HK-2 (cell line): ENCODE results near the gene OAS2.

ENCODE experiments used
- DNase-seq: peaks from one replicate; pipeline ENCODE4 v3.0.0-alpha.2; 2018; ENCODE audit not compliant: unreplicated experiment

Gene OAS2, protein sequence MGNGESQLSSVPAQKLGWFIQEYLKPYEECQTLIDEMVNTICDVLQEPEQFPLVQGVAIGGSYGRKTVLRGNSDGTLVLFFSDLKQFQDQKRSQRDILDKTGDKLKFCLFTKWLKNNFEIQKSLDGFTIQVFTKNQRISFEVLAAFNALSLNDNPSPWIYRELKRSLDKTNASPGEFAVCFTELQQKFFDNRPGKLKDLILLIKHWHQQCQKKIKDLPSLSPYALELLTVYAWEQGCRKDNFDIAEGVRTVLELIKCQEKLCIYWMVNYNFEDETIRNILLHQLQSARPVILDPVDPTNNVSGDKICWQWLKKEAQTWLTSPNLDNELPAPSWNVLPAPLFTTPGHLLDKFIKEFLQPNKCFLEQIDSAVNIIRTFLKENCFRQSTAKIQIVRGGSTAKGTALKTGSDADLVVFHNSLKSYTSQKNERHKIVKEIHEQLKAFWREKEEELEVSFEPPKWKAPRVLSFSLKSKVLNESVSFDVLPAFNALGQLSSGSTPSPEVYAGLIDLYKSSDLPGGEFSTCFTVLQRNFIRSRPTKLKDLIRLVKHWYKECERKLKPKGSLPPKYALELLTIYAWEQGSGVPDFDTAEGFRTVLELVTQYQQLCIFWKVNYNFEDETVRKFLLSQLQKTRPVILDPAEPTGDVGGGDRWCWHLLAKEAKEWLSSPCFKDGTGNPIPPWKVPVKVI

DNA sequence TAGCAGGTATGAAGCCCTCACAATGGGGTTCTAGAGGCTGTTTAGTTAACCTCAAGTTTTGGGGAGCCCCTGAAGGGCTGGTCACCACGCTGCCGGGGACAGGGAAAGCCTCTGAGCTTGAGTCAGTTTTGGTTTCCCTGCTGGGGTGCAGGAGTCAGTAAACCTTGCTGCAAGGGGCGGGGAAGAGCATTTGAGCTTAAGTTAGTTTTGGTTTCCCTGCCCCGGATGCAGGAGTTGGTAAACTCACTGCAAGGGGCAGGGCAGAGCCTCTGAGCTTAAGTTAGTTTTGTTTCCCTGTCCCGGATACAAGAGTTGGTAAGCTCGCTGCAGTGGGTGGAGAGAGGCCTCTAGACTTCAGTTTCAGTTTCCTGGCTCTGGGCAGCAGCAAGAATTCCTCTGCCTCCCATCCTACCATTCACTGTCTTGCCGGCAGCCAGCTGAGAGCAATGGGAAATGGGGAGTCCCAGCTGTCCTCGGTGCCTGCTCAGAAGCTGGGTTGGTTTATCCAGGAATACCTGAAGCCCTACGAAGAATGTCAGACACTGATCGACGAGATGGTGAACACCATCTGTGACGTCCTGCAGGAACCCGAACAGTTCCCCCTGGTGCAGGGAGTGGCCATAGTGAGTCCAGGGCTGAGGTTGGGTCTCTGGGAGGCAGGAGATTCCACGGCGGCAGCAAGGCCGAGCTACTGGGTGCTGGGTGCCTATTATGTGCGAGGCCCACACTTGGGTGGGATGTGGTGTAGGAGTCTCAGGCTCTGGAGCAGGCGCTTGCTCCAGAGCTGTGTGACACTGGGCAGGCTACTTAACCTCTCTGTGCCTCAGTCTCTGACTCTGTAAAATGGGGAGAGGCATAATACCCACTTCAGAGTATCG is at the start of gene OAS2:
Gene OAS2, plus strand, starts transcription at position 357 of the 878 bp plus-strand sequence. Its CDS starts 90 bp downstream, at position 447.
- DNase-seq, result no peak

DNA sequence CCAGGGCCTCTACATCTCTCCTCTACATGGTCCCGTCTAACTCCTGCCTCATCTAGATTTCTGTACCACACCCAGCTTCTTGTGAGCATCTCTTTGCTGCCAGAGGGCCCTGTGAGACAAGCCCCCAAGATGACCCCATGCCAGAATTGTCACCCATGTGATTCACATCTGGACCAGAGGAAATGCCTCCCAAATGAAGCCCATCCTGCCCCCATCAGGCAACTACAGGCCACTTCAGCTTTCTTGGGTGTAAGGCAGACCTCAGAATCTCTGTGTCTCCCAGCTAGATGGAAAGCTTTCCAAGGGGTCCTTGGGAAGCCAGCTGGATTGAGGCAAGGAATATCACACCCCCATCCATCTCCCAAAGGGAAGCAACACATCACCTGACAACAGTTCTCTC is 49.3 kb upstream of the OAS2 start:
- DNase-seq, result no peak

DNA sequence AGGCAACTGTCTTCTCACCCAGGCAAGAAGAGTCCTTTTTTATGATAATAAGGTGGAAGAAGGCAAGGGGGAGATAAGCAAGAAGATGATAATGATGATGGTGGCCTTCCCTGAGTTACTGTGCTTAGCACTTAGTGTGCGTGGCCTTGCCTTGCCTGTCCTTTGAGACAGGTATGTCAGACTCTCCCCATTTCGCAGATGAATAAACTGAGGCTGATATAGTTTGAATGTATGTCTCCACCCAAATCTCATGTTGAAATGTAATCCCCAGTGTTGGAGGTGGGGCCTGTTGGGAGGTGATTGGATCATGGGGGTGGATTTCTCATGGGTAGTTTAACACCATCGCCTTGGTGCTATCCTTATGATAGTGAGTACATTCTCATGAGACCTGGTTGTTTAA is 48.6 kb upstream of the OAS2 start:
- no peak for DNase-seq

DNA sequence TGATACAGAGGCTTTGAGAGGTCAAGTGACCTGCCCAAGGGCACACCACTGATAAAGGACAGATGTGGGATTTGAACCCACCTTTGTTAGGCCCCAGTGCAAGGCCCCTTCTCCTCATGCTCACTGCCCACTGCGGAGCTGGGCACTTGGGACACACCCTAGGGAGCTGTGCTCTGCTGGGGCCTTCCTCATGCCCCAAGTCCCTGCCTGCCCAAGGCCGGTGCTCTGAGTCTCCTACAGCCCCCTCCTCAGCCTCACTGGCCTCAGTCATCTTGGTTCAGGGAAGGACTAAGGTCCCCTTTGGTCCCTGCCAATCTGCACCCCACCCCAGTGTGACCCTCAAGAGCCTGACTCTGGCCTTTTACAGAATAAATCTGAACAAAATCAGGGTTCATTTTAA is 48.0 kb upstream of the OAS2 start:
- no peak for DNase-seq

DNA sequence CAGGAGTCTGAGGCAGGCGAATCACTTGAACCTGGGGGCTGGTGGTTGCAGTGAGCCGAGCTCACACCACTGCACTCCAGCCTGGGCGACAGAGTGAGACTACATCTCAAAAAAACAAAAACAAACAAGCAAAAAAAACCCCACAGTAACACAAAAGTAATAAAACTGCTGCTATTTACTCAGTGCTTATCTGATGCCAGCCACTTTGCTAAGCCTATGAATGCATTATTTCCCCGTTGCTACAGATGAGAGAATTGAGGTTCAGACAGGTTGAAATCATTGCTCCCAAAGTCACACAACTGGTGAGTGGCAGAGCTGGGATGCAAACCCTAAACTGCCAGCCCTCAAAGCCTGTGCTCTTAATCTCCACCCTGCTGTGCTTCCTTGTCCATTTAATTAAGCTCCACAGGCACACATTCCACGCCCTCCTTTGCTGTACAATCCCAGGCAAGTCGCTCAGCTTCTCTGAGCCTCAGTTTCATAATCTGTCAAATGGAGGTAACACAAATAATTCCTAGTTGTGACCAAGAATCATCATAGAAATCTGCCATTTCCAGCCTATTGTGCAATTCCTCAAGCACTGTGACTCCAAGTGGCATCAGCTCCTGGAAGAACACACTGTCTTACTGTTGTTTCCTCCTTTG is 45.7 kb upstream of the OAS2 start:
- DNase-seq, result no peak

DNA sequence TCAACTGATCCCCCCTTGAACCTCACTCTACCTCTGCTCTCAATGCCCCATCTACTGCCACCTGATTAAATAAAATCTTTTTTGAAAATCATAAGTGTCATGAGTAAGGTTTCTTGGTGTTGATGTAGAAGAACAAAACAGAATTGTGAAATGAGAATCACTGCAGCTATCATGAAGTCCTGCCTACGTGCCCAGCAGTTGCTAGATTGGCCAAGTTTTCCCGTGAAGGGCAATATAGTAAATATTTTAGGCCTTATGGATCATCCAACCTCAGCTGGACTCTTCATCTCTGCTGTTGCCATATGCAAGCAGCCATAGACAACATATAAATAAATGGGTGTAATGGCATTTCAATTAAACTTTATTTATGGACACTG is 45.2 kb upstream of the OAS2 start:
- no peak for DNase-seq

DNA sequence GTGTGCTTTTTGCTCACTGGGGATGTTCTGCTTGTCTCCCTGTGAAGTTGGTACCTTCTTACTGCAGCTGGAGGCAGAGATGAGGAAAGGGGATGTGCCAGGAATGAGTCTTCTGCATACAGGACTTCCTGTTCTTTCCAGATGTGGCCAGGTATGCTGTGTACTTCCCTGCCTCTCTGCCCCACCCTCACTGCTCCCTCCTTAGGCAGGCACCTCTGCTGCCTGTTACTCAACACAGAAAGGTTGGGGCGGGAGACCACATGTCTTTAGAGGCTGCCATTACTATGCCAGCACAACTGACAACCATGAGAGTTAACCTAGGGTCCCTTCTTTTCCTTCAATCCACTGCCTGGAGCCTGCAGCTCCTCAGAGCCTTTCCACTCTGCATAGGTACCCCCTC is 42.1 kb upstream of the OAS2 start:
- DNase-seq, result no peak

DNA sequence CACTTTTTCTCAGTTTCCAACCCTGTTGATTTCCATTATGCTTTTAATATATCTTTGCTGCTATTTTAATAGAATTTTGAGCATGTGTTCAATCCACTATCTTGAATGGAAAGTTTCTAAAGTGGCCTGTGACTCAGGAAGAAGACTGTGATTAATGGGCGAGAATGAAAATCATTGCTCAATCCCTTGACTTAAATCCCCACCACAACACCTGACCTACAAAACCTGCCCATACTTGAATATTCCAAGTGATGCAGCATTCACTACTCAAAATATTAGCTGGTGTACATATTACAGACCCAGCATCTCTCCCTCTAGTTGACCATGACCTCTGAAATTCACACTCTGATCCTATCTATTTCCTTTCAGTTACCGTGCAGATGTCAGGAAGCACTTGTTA is 41.4 kb upstream of the OAS2 start:
- DNase-seq, result no peak

DNA sequence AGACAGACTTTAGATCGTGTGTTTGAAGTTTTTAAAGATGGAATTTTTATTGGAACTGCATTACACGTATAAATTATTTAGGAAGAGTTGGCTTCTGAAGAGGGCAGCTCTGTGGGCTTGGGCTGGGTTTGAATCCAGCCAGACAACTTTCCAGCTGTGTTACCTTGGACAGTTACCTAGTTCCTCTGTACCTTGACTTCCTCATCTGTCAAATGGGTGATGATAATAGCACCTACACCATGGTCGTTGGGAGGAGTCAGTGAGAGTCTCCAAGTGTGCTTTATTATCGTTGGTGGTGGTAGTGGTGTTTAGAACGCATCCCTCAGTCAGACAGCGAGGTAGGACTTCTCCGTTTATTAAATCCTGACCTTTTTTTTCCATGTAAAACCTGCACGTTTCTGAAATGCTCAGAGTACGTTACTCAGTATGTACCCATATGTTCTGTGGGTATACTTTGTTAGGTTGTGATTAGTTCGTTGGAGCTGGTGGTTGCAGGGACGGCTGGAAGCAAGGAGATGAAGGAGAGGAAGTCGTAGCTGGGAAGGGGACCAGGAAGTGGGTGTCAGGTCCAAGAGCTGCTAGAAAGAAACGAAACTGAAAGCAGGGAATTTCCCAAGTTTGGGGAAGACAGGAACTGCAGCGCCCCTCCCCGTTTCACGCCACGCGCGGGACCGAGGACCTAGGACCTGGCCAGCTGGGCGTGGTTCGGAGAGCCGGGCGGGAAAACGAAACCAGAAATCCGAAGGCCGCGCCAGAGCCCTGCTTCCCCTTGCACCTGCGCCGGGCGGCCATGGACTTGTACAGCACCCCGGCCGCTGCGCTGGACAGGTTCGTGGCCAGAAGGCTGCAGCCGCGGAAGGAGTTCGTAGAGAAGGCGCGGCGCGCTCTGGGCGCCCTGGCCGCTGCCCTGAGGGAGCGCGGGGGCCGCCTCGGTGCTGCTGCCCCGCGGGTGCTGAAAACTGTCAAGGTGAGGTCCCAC is 40.3 kb upstream of the OAS2 start, which contains the start of gene OAS3:
Gene OAS3, plus strand, starts transcription at position 734 of the 979 bp plus-strand sequence. Its CDS starts 57 bp downstream, at position 791.
- peak; percentile 78 for DNase-seq

DNA sequence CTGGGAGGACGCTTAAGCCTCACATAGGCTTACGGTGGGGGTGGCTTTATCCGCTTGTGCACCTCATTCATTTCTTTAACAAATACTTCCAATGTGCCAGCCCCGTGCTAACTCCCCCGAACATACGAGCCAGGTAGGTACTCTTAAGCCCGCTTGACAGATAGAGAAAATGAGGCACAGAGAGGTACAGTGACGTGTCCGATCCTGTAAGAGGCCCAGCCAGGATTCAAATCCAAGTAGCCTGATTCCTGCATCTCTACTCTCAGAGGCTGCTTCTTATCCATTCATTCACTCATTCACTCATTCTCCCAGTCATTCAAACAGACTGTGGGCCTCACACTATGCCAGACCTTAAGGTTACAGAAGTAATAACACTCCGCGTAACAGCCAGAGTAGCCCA is 39.6 kb upstream of the OAS2 start:
- DNase-seq, result no peak

DNA sequence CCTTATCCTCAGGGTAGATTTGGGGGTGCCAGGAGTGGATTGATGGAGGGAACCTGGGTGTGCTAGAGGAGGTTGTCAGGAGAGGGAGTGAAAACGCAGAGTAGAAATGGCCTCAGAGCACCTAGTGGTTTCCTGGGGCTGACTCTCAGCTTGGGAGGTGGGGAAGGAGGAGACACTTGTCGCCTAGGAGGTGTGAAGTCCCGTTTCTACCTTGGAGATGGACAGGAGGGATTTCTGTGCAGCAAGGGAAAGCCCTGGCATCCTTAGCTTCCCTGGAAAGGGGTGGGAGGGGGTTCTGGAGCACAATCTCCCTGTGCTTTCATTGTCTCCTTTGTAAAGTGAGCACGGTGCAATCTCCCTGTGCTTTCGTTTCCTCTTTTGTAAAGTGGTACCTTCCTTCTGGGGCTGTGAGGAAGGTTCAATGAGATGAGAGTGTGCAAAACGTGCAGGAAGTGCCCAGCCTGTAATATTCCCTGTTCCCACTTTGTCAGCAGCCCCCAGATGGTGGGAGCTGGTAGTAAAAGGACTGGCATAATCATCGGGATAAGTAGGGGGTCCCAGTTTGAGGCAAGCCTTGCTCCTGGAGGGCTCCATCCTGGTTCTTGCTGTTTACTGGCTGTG is 38.4 kb upstream of the OAS2 start:
- no peak for DNase-seq

DNA sequence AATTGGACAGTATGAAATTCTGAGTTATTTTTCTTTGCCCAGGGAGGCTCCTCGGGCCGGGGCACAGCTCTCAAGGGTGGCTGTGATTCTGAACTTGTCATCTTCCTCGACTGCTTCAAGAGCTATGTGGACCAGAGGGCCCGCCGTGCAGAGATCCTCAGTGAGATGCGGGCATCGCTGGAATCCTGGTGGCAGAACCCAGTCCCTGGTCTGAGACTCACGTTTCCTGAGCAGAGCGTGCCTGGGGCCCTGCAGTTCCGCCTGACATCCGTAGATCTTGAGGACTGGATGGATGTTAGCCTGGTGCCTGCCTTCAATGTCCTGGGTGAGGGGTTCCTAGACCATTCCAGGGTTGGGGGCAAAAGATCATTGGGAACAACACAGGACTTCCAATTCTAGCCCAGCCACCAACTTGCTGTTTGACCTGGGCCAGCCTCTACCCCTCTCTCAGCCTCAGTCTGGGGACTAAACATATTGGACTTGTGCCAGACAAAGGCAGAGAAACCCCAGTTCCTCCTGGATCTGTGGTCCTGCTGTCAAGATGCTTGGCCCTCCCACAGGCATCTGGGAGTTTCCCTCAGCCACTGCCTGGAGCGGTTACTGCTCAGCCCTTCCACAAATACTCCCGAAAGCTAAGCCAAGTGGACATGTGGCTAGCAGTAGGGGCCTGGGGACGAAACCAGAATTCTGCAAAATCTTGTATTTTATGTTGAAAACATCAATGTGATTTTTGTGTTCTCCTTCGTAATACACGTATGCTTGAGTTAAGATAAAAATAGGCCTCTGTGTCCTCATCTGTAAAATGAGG is 36.6 kb upstream of the OAS2 start:
- DNase-seq, result no peak

DNA sequence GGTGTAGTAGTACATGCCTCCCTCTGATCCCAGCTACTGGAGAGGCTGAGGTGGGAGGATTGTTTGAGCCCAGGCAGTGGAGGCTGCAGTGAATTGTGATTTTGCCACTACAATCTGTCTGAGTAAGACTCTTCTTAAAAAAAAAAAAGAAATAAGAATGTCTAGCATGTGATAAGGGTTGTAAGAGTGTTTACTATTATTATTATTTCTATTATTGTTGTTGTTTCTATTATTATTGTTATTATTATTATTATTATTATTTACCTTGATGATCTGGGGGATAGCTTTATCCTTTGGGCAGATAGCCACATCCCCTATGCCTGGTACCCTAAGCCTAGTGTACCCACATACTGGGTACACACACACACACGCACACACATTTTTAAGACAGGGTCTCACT is 35.7 kb upstream of the OAS2 start:
- DNase-seq, result no peak

DNA sequence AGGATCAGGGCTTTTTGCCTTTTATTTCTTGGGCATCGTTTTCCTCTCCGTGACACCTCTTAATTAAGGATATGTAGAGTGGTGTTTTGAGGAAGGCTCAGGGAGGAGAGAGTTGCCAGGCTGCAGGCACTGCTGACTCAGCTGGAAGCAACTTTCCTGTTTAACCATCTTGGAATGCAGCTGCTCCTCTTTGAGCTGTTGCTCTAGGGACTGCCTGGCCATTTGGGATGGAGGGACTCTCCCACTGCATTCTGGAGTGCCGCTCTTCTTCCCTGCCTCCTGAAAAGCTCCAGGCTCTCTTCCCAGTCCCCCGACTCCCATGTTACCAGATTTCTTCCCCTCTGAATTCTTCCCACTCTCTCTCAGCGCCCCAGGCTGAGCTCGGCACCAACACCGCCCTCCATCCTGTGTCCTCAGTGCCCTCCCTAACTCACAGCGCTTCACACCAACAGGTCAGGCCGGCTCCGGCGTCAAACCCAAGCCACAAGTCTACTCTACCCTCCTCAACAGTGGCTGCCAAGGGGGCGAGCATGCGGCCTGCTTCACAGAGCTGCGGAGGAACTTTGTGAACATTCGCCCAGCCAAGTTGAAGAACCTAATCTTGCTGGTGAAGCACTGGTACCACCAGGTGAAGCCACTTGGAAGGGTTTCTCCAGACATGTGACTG is 34.2 kb upstream of the OAS2 start:
- no peak for DNase-seq

DNA sequence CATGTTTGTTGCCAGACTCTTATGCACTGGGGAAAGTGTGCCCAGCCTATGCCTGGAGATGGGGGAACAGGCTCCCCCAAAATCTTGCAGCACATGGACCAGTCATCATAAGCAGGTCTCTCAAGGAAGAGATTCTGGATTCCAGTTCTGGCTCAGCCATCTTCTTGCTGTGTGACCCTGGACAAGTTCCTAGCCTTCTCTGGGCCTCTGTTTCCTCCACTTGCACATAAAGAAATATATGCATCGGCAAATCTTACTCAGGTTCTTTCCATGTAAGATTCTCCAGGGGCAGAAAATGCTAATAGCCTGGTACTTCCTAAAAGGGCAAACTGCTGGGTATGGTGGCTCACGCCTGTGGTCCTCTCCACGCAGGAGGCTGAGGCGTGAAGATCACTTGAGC is 32.8 kb upstream of the OAS2 start:
- no peak for DNase-seq

DNA sequence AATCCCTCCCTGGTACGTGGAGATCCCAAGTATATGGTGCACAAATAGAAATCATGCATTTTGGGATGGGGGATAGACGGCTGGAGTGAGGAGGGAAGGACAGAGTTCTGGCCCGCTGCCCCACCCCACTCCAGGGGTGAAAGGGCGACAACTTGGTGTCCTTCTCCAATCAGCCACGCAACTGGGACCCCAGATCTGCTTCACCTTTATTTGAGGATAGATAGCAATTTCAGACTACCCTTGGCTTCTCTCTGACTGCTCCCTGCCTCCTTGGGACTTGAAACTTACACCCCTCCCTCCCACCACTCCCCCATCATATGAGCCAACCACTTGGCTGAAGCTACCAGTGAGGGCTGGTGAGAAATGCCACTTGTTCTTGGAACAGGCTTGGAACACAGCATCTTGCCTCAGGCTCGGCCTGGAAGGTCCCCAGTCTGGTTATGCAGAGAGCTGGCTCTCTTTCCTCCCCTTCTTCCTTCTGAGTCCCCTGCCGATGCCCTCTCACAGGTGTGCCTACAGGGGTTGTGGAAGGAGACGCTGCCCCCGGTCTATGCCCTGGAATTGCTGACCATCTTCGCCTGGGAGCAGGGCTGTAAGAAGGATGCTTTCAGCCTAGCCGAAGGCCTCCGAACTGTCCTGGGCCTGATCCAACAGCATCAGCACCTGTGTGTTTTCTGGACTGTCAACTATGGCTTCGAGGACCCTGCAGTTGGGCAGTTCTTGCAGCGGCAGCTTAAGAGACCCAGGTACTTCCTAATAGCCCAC is 31.9 kb upstream of the OAS2 start:
- DNase-seq, result no peak

DNA sequence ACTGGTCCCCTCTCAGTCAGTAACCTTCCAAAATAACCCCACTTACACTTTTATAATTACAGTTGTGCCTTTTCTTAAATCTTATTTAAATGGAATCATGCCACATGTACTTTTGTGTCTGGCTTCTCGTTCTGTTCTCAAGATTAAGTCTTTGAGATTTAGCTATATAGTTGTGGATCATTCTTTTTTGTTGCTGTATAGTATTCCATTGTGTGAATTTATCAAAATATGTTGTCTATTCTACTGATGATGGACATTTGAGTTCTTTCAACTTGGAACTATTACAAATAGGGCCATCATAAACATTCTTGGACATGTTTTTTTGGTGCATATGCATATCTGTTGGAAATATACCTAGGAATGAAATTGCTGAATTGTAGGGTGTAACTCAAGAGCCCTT is 31.0 kb upstream of the OAS2 start:
- no peak for DNase-seq

DNA sequence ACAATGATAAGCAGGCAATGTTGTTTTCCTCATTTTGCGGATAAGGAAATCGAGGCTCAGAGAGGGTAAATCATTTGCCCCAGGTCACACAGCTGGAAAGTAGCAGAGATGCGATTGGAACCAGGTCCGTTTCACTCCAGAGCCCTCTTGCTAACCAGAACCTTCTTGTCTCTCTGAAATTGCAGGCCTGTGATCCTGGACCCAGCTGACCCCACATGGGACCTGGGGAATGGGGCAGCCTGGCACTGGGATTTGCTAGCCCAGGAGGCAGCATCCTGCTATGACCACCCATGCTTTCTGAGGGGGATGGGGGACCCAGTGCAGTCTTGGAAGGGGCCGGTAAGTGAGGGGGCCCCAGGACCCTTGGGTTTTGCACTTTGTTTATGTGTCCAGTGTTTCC is 30.6 kb upstream of the OAS2 start:
- no peak for DNase-seq
